Cardiac ventricle fibroblast (primary cell): Measurements from ENCODE around the gene COX8C. TPM values are rescaled to one million over a fixed set of nuclear protein-coding genes. Genes with fewer than 3 reads are reported as not detected.

ENCODE experiments used
- total RNA-seq: library from RNA; depleted of rRNA; stranded (reverse); fragments of >200 nt; gene quantifications from 2 replicates; pipeline ENCODE4 v1.2.3, GENCODE V29; 2015

COX8C gene, protein sequence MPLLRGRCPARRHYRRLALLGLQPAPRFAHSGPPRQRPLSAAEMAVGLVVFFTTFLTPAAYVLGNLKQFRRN
- not detected in 2 replicates for total RNA-seq

DNA sequence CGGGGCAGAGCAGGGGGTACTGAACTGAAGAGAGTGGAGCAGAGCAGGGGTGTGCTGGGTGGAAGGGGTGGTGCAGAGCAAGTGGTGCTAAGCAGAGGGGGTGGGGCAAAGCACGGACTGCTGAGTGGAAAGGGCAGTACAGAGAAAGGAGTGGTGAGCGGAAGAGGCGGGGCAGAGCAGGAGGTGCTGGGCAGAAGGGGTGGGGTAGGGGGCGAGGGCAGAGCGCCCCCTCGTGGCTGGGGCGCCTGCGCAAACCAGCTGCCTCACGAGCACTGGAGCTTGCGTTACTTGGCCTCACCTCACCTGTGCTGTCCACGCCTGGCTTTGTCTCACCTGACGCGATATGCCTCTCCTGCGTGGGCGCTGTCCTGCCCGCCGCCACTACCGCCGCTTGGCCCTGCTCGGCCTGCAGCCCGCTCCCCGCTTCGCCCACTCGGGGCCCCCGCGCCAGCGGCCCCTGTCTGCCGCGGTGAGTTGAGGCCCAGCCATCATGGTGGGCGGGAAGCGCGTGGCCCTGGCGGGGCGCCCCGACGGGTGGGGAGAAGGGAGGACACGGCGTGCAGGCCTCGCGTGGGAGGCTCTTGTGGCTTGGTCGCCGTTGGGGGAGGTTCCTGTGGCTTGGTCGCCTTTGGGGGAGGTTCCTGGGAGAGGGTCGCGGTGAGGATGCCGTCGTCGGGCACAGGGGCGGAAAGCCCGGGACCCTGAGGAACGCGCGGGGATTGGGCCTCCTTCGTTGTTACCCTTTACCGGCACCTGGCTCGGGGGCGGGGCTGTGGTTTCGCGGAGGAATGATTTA lies at the start of gene COX8C:
TSS of gene COX8C (plus strand) at position 257 of the 796 bp plus-strand sequence. CDS start at position 344, 87 bp downstream.

GRCh38 chr14:93332853-93333630 lies 13.9 kb upstream of the COX8C start, which contains the start of gene BTBD7:
Gene BTBD7, minus strand, starts transcription at chr14:93333036. Its CDS starts 36,985 bp downstream, at chr14:93296051.

Other genes starting within 250 kb of the COX8C start
- 18.2 and 20.8 TPM in 2 replicates for gene ITPK1, start 231.3 kb upstream of the COX8C start, total RNA-seq
- gene MOAP1, start 162.3 kb upstream of the COX8C start, total RNA-seq: 7.4 and 10.2 TPM in 2 replicates
- gene LYSET, start 161.9 kb upstream of the COX8C start, total RNA-seq: 1.7 and 4.2 TPM in 2 replicates
- gene GON7, start 140.1 kb upstream of the COX8C start, total RNA-seq: 10.4 and 13.0 TPM in 2 replicates
- gene UBR7, start 139.9 kb upstream of the COX8C start, total RNA-seq: 17.0 and 23.8 TPM in 2 replicates
- gene BTBD7, start 14.1 kb upstream of the COX8C start, total RNA-seq: 21.5 and 22.7 TPM in 2 replicates
- under 0.01 TPM in 2 replicates for gene UNC79, start 83.8 kb downstream of the COX8C start, total RNA-seq